H9 (cell line): ENCODE data around the gene HLA-A. TPM values are rescaled to one million over a fixed set of nuclear protein-coding genes. Genes with fewer than 3 reads are reported as not detected.
A peak's percentile ranks its signal among the peaks of the same experiment; 100 is the strongest.

Experiments
- DNase-seq: peaks from one replicate; pipeline ENCODE4 v3.0.0-alpha.2; 2017
- H2AFZ ChIP-seq: one replicate; pipeline ENCODE4 v1.6.1; 2013; ENCODE audit warnings: mild to moderate bottlenecking, low read length, control low read depth, moderate library complexity
- H2AK5ac ChIP-seq: 2 replicates; pipeline ENCODE4 v1.6.1; 2013; ENCODE audit warnings: low read length, control low read depth, mixed read lengths; ENCODE audit not compliant: insufficient read length
- H2BK120ac ChIP-seq: one replicate; pipeline ENCODE4 v1.6.1; 2013; ENCODE audit warnings: low read depth, mild to moderate bottlenecking, low read length, control low read depth, inconsistent platforms; ENCODE audit not compliant: poor library complexity, severe bottlenecking
- H2BK12ac ChIP-seq: 2 replicates; pipeline ENCODE4 v1.6.1; 2013; ENCODE audit warnings: low read length, control low read depth, mixed read lengths, low read depth; ENCODE audit not compliant: insufficient read length
- H2BK15ac ChIP-seq: 2 replicates; pipeline ENCODE4 v1.6.1; 2013; ENCODE audit warnings: low read depth, low read length, control low read depth
- H2BK20ac ChIP-seq: one replicate; pipeline ENCODE4 v1.6.1; 2013; ENCODE audit warnings: low read depth, mild to moderate bottlenecking, low read length, control low read depth, inconsistent platforms; ENCODE audit not compliant: poor library complexity, severe bottlenecking
- H2BK5ac ChIP-seq: 2 replicates; pipeline ENCODE4 v1.6.1; 2013; ENCODE audit warnings: low read length, control low read depth, mixed read lengths; ENCODE audit not compliant: insufficient read length
- H3K14ac ChIP-seq: 2 replicates; pipeline ENCODE4 v1.6.1; 2013; ENCODE audit warnings: low read length, control low read depth; ENCODE audit not compliant: insufficient read depth
- H3K18ac ChIP-seq: 2 replicates; pipeline ENCODE4 v1.6.1; 2013; ENCODE audit warnings: low read depth, mild to moderate bottlenecking, mixed read lengths, low read length, control low read depth; ENCODE audit not compliant: insufficient read length
- H3K23ac ChIP-seq: 2 replicates; pipeline ENCODE4 v1.6.1; 2013; ENCODE audit warnings: low read length, control low read depth, mixed read lengths, low read depth; ENCODE audit not compliant: insufficient read length
- H3K23me2 ChIP-seq: 2 replicates; pipeline ENCODE4 v1.6.1; 2013; ENCODE audit warnings: low read depth, mild to moderate bottlenecking, mixed read lengths, low read length, control low read depth; ENCODE audit not compliant: insufficient read length, poor library complexity, severe bottlenecking
- H3K27ac ChIP-seq: 2 replicates; pipeline ENCODE4 v1.5.1; 2013; ENCODE audit warnings: low read length, control low read depth, mixed read lengths, low read depth; ENCODE audit not compliant: insufficient read length
- H3K27me3 ChIP-seq: 2 replicates; pipeline ENCODE4 v1.6.1; 2013; ENCODE audit warnings: low read length, control low read depth, inconsistent platforms; ENCODE audit not compliant: insufficient read depth
- H3K4ac ChIP-seq: 2 replicates; pipeline ENCODE4 v1.6.1; 2013; ENCODE audit warnings: low read depth, mild to moderate bottlenecking, control low read depth, inconsistent platforms, low read length, moderate library complexity
- H3K4me1 ChIP-seq: 2 replicates; pipeline ENCODE4 v1.6.1; 2013; ENCODE audit warnings: low read length, control low read depth, inconsistent platforms; ENCODE audit not compliant: insufficient read depth
- H3K4me2 ChIP-seq: 2 replicates; pipeline ENCODE4 v1.6.1; 2013; ENCODE audit warnings: low read length, control low read depth, mixed read lengths; ENCODE audit not compliant: insufficient read length, insufficient read depth
- H3K56ac ChIP-seq: 2 replicates; pipeline ENCODE4 v1.6.1; 2013; ENCODE audit warnings: low read depth, mild to moderate bottlenecking, mixed read lengths, low read length, control low read depth; ENCODE audit not compliant: insufficient read length
- H3K79me1 ChIP-seq: 2 replicates; pipeline ENCODE4 v1.6.1; 2013; ENCODE audit warnings: low read depth, mild to moderate bottlenecking, moderate library complexity, low read length, control low read depth, inconsistent platforms; ENCODE audit not compliant: insufficient read depth, poor library complexity, severe bottlenecking
- H3K79me2 ChIP-seq: 2 replicates; pipeline ENCODE4 v1.6.1; 2013; ENCODE audit warnings: low read length, control low read depth, inconsistent platforms; ENCODE audit not compliant: insufficient read depth
- H3K9ac ChIP-seq: 2 replicates; pipeline ENCODE4 v1.6.1; 2013; ENCODE audit warnings: low read length, control low read depth, mixed read lengths; ENCODE audit not compliant: insufficient read length; ENCODE audit errors: extremely low read depth
- H3K9me3 ChIP-seq: one replicate; pipeline ENCODE4 v1.6.1; 2013; ENCODE audit warnings: low read depth, low read length, inconsistent platforms; ENCODE audit not compliant: control insufficient read depth
- H3T11ph ChIP-seq: one replicate; pipeline ENCODE4 v1.6.1; 2013; ENCODE audit warnings: mild to moderate bottlenecking, low read length, control low read depth, inconsistent platforms
- H4K20me1 ChIP-seq: one replicate; pipeline ENCODE4 v1.6.1; 2013; ENCODE audit not compliant: control insufficient read depth, insufficient read length, insufficient read depth
- H4K5ac ChIP-seq: 2 replicates; pipeline ENCODE4 v1.6.1; 2013; ENCODE audit warnings: low read depth, mild to moderate bottlenecking, mixed read lengths, low read length, control low read depth; ENCODE audit not compliant: insufficient read length
- H4K8ac ChIP-seq: replicated peaks from 2 replicates; pipeline ENCODE4 v1.6.1; 2013; ENCODE audit warnings: low read length, control low read depth, mixed read lengths, low read depth; ENCODE audit not compliant: insufficient read length
- H4K91ac ChIP-seq: 2 replicates; pipeline ENCODE4 v1.6.1; 2013; ENCODE audit warnings: low read depth, mild to moderate bottlenecking, moderate library complexity, mixed read lengths, low read length, control low read depth; ENCODE audit not compliant: insufficient read length
- H3K27ac Mint-ChIP-seq, 3 experiments: 2 replicates in 2 of 3; 3 replicates in 1 of 3; pipeline ENCODE4 v1.8.0; 2020 to 2021; ENCODE audit warnings: mixed read lengths in 3 of 3, mild to moderate bottlenecking in 1 of 3, moderate library complexity in 1 of 3
- H3K27me3 Mint-ChIP-seq: 2 replicates; pipeline ENCODE4 v1.8.0; 2021; ENCODE audit warnings: low read depth, mild to moderate bottlenecking, moderate library complexity, mixed read lengths
- H3K36me3 Mint-ChIP-seq, 3 experiments: 2 replicates in 2 of 3; 3 replicates in 1 of 3; pipeline ENCODE4 v1.8.0; 2020 to 2021; ENCODE audit warnings: low read depth in 3 of 3, mixed read lengths in 3 of 3; ENCODE audit not compliant: insufficient read depth in 1 of 3
- H3K4me1 Mint-ChIP-seq, 2 experiments: 2 replicates each; pipeline ENCODE4 v1.8.0; 2020; ENCODE audit warnings: mixed read lengths in 2 of 2
- H3K4me3 Mint-ChIP-seq, 2 experiments: 2 replicates in 1 of 2; 3 replicates in 1 of 2; pipeline ENCODE4 v1.8.0; 2020 to 2021; ENCODE audit warnings: mild to moderate bottlenecking in 2 of 2, mixed read lengths in 2 of 2, moderate library complexity in 1 of 2
- H3K9me3 Mint-ChIP-seq, 2 experiments: 2 replicates in 1 of 2; 3 replicates in 1 of 2; pipeline ENCODE4 v1.8.0; 2020; ENCODE audit warnings: mild to moderate bottlenecking in 2 of 2, mixed read lengths in 2 of 2, moderate library complexity in 1 of 2
- WGBS: extraction: QIAGEN DNeasy Blood & Tissue Kit; methylation state at CpG from one replicate; pipeline ENCODE4 v1.1.7; 2013; ENCODE audit warnings: missing lambda C conversion rate, low lambda C conversion rate, mixed read lengths; ENCODE audit not compliant: insufficient read length; ENCODE audit errors: extremely low coverage; 5-methylcytosine and 5-hydroxymethylcytosine counted together
- total RNA-seq: library from RNA; stranded (reverse); gene quantifications from 2 replicates; pipeline ENCODE4 v1.2.1, GENCODE V29; 2021
- TF ChIP-seq, protein P1 (sequence below): fragments of 200-600 bp; sonication (generic); conservative IDR thresholded peaks from 3 replicates; pipeline ENCODE4 v1.8.0; 2021; ENCODE audit warnings: antibody characterized with exemption, mild to moderate bottlenecking

Gene HLA-A
- total RNA-seq, 1 experiment from 2014 or later, result 248 TPM

DNA sequence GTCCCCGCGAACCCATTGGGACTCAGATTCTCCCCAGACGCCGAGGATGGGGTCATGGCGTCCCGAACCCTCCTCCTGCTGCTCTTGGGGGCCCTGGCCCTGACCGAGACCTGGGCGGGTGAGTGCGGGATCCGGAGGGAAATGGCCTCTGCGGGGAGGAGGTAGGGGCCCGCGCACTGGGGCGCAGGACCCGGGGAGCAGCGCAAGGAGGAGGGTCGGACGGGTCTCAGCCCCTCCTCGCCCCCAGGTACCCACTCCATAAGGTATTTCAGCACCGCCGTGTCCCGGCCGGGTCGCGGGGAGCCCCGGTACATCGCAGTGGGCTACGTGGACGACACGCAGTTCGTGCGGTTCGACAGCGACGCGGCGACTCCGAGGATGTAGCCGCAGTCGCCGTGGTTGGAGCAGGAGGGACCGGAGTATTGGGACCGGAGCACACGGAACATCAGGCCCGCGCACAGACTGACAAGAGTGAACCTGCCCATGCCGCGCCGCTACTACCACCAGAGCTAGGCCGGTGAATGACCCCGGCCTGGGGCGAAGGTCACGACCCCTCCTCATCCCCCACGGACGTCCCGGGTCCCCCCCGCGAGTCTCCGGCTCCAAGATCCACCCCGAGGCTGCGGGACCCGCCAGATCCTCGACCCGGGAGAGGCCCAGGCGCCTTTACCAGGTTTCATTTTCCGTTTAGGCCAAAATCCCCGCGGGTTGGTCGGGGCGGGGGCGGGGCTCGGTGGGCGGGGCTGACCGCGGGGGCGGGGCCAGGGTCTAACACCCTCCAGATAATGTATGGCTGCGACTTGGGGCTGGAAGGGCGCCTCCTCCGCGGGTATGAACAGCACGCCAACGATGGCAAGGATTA, 15.7 kb upstream of the HLA-A start:
- H3K4me1 ChIP-seq, result no peaks in the 10 kb centered on the region
- H4K91ac ChIP-seq, result no peak overlapping the region
- no peaks in the 10 kb centered on the region for H3K79me1 ChIP-seq
- no peak overlapping the region for H2BK20ac ChIP-seq
- H3K9me3 ChIP-seq, result no peaks in the 10 kb centered on the region
- H4K20me1 ChIP-seq, result no peaks in the 10 kb centered on the region
- no peak overlapping the region for H2AK5ac ChIP-seq
- no peak overlapping the region for H3K9ac ChIP-seq
- H3T11ph ChIP-seq, result no peak overlapping the region
- H3K27me3 ChIP-seq, result no peaks in the 10 kb centered on the region
- no CpG with 5 or more reads among the region's 82 CpGs for WGBS
- no peak overlapping the region for H3K18ac ChIP-seq
- peak; percentile 76 for DNase-seq
- TF ChIP-seq, protein P1, sequence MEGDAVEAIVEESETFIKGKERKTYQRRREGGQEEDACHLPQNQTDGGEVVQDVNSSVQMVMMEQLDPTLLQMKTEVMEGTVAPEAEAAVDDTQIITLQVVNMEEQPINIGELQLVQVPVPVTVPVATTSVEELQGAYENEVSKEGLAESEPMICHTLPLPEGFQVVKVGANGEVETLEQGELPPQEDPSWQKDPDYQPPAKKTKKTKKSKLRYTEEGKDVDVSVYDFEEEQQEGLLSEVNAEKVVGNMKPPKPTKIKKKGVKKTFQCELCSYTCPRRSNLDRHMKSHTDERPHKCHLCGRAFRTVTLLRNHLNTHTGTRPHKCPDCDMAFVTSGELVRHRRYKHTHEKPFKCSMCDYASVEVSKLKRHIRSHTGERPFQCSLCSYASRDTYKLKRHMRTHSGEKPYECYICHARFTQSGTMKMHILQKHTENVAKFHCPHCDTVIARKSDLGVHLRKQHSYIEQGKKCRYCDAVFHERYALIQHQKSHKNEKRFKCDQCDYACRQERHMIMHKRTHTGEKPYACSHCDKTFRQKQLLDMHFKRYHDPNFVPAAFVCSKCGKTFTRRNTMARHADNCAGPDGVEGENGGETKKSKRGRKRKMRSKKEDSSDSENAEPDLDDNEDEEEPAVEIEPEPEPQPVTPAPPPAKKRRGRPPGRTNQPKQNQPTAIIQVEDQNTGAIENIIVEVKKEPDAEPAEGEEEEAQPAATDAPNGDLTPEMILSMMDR, result no peak
- no peak overlapping the region for H2BK15ac ChIP-seq
- H3K36me3 Mint-ChIP-seq, result peaks cover 0 to 10% (median 0%) of the 10 kb centered on the region in 3 experiments; a peak in 3 of 7 replicates
- H2BK5ac ChIP-seq, result no peak overlapping the region
- H3K23me2 ChIP-seq, result no peaks in the 10 kb centered on the region
- no peak overlapping the region for H4K5ac ChIP-seq
- no peak overlapping the region for H4K8ac ChIP-seq
- no peak overlapping the region for H3K56ac ChIP-seq
- H3K4me3 Mint-ChIP-seq, result no peak overlapping the region
- no peak overlapping the region for H3K14ac ChIP-seq
- no peak overlapping the region for H2BK12ac ChIP-seq
- peaks cover 3% of the 10 kb centered on the region; the same call in 1 of the 2 replicates for H3K27me3 Mint-ChIP-seq
- no peaks in the 10 kb centered on the region for H3K79me2 ChIP-seq
- H3K4ac ChIP-seq, result no peak overlapping the region
- H2BK120ac ChIP-seq, result no peak overlapping the region
- peaks cover 0 to 4% of the 10 kb centered on the region in 2 experiments; a peak in 2 of 4 replicates for H3K4me1 Mint-ChIP-seq
- no peak overlapping the region for H3K27ac ChIP-seq
- H3K23ac ChIP-seq, result no peak overlapping the region
- no peak overlapping the region for H3K4me2 ChIP-seq
- peaks cover 8 to 13% of the 10 kb centered on the region in 2 experiments; a peak in 4 of 5 replicates for H3K9me3 Mint-ChIP-seq
- no peak overlapping the region; a peak in 1 of 7 replicates for H3K27ac Mint-ChIP-seq
- no peak overlapping the region for H2AFZ ChIP-seq
